ENCODE data around the gene UCK2.

- no peak for TF ChIP-seq CTCF (IDR thresholded peaks at IDR 0.05; ENCODE audit: low read length)
- TF ChIP-seq EZH2 (optimal IDR thresholded peaks at IDR 0.05; ENCODE audit: low read depth, low read length) = no peak
- TF ChIP-seq EZH2phosphoT487 (IDR thresholded peaks at IDR 0.05; ENCODE audit: low read length) = no peak
These were observed 7.5 kb downstream of the UCK2 start for GRCh38 chr1:165834881-165835280.

All from MM.1S (cell line).